Measurements from ENCODE around the gene AFMID. TPM values are rescaled to one million over a fixed set of nuclear protein-coding genes. Genes with fewer than 3 reads are reported as not detected.
A peak's percentile ranks its signal among the peaks of the same experiment; 100 is the strongest.

Gene AFMID
- total RNA-seq, 1 experiment from 2014 or later = 22.2 TPM

- TF ChIP-seq CTCF (IDR thresholded peaks at IDR 0.05; ENCODE audit: unreplicated experiment) = no peak
- DNase-seq (ENCODE audit: unreplicated experiment) = no peak
- intact Hi-C loops (cut with micrococcal nuclease) = no loop called here
- Mint-ChIP-seq H3K9me3 (ENCODE audit: unreplicated experiment) (peaks cover 1% of the 10 kb centered on the region), H3K27ac (ENCODE audit: low read depth, unreplicated experiment) (no peak overlapping the region), H3K4me3 (ENCODE audit: unreplicated experiment) (no peak overlapping the region), H3K4me1 (ENCODE audit: insufficient read depth, unreplicated experiment) (peaks cover 6% of the 10 kb centered on the region), H3K36me3 (ENCODE audit: insufficient read depth, unreplicated experiment) (no peaks in the 10 kb centered on the region), H3K27me3 (ENCODE audit: insufficient read depth, unreplicated experiment) (no peaks in the 10 kb centered on the region)
- BruUV-seq (replicated peaks) = no TSS peak
- CTCF ChIA-PET = interaction anchor here (0.5 to 5.0 kb wide), 14 partner anchors 8 to 174 kb away, joined by 3 to 54 read pairs (median 4); no protein-coding TSS in a partner anchor
- POLR2A ChIA-PET = interaction anchor here (1.2 kb wide), 1 partner anchor 133 kb away, joined by 3 read pairs; no protein-coding TSS in a partner anchor
Observed at GRCh38 chr17:78249074-78249817, 62.1 kb downstream of the AFMID start.

- TF ChIP-seq CTCF (IDR thresholded peaks at IDR 0.05; ENCODE audit: unreplicated experiment) = no peak
Observed at GRCh38 chr17:78249818-78250806, 63.0 kb downstream of the AFMID start.

GRCh38 chr17:78250891-78251772 is 64.0 kb downstream of the AFMID start:
- Mint-ChIP-seq H3K36me3 (ENCODE audit: insufficient read depth, unreplicated experiment) (no peaks in the 10 kb centered on the region), H3K27ac (ENCODE audit: low read depth, unreplicated experiment) (no peak overlapping the region), H3K4me3 (ENCODE audit: unreplicated experiment) (no peak overlapping the region), H3K4me1 (ENCODE audit: insufficient read depth, unreplicated experiment) (peaks cover 12% of the 10 kb centered on the region), H3K27me3 (ENCODE audit: insufficient read depth, unreplicated experiment) (no peaks in the 10 kb centered on the region), H3K9me3 (ENCODE audit: unreplicated experiment) (peaks cover 7% of the 10 kb centered on the region)
- ChIA-PET POLR2A (interaction anchor here (0.5 to 1.0 kb wide), 3 partner anchors 101 to 486 kb away, joined by 3 to 5 read pairs (median 4); no protein-coding TSS in a partner anchor), CTCF (interaction anchor here (0.6 to 5.0 kb wide), 48 partner anchors 10 to 1022 kb away, joined by 3 to 54 read pairs (median 4); partner anchors contain the start of gene TMC8)
- DNase-seq (ENCODE audit: unreplicated experiment) = peak; percentile 83
- intact Hi-C loops (cut with micrococcal nuclease) = loop anchor here (1.0 kb wide), 2 partner anchors 139 to 171 kb away; no protein-coding TSS in a partner anchor
- TF ChIP-seq CTCF (IDR thresholded peaks at IDR 0.05; ENCODE audit: unreplicated experiment) = peak; percentile 98
- BruUV-seq (replicated peaks) = no TSS peak

More at GRCh38 chr17:78249818-78250806, 63.0 kb downstream of the AFMID start:
- Mint-ChIP-seq H3K27me3 (ENCODE audit: insufficient read depth, unreplicated experiment) (no peaks in the 10 kb centered on the region), H3K9me3 (ENCODE audit: unreplicated experiment) (peaks cover 7% of the 10 kb centered on the region), H3K27ac (ENCODE audit: low read depth, unreplicated experiment) (no peak overlapping the region), H3K4me3 (ENCODE audit: unreplicated experiment) (no peak overlapping the region), H3K4me1 (ENCODE audit: insufficient read depth, unreplicated experiment) (peaks cover 12% of the 10 kb centered on the region), H3K36me3 (ENCODE audit: insufficient read depth, unreplicated experiment) (no peaks in the 10 kb centered on the region)
- CTCF ChIA-PET = interaction anchor here (0.5 to 5.0 kb wide), 46 partner anchors 9 to 893 kb away, joined by 3 to 54 read pairs (median 4); no protein-coding TSS in a partner anchor
- no TSS peak for BruUV-seq (replicated peaks)
- no peak for DNase-seq (ENCODE audit: unreplicated experiment)
- intact Hi-C loops (cut with micrococcal nuclease) = no loop called here
- POLR2A ChIA-PET = interaction anchor here (1.2 kb wide), 1 partner anchor 134 kb away, joined by 3 read pairs; no protein-coding TSS in a partner anchor
